PC-9 (cell line): Measurements from ENCODE around the gene ATP6V0E1.

Experiments used
- EZH2 ChIP-seq: fragments of 200-600 bp; sonication (generic); IDR thresholded peaks from 2 replicates; pipeline ENCODE4 v1.8.0; 2017; ENCODE audit warnings: antibody characterized with exemption, low read depth
- TF ChIP-seq, protein P1 (sequence below): fragments of 200-600 bp; sonication (generic); conservative IDR thresholded peaks from 2 replicates; pipeline ENCODE4 v1.6.1; 2017; ENCODE audit warnings: mixed run types, antibody characterized with exemption, mild to moderate bottlenecking, moderate library complexity

DNA sequence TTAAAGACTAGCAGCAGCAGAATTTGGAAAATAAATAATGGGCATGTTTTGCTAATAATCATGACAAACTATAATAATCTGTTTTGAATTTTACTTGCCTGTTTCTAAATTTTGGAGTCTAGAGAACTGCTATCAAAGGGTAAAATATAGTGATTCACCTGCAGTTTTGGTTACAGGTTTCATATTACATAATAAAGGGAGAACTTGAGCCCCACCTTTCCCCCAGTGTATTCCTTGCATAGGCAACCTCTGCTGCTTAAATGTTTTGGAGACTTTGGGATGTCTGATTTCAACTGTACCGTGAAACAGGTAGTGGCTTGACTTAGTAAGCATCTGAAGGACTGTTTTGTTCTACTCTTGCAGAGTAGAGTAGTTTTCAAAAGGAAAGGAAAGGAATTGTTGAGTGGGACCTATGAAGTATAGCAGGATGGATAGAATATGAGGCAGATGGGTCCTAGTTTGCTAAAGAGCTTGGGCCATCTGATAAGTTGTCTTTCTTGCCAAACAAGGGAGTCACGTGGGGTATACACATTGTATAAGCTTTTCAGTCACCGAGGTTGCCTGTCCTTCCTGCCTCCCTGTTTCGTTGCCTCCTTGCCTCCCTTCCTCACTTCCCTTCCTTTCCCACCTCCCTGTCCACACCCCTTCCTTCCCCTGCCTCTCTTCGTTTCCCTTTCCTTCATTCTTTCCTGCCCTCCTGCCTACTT lies 91.7 kb downstream of the ATP6V0E1 start:
- TF ChIP-seq, protein P1, sequence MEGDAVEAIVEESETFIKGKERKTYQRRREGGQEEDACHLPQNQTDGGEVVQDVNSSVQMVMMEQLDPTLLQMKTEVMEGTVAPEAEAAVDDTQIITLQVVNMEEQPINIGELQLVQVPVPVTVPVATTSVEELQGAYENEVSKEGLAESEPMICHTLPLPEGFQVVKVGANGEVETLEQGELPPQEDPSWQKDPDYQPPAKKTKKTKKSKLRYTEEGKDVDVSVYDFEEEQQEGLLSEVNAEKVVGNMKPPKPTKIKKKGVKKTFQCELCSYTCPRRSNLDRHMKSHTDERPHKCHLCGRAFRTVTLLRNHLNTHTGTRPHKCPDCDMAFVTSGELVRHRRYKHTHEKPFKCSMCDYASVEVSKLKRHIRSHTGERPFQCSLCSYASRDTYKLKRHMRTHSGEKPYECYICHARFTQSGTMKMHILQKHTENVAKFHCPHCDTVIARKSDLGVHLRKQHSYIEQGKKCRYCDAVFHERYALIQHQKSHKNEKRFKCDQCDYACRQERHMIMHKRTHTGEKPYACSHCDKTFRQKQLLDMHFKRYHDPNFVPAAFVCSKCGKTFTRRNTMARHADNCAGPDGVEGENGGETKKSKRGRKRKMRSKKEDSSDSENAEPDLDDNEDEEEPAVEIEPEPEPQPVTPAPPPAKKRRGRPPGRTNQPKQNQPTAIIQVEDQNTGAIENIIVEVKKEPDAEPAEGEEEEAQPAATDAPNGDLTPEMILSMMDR = no peak
- TF ChIP-seq EZH2 = no peak
